ENCODE measurements around the gene CHCT1.

DNA sequence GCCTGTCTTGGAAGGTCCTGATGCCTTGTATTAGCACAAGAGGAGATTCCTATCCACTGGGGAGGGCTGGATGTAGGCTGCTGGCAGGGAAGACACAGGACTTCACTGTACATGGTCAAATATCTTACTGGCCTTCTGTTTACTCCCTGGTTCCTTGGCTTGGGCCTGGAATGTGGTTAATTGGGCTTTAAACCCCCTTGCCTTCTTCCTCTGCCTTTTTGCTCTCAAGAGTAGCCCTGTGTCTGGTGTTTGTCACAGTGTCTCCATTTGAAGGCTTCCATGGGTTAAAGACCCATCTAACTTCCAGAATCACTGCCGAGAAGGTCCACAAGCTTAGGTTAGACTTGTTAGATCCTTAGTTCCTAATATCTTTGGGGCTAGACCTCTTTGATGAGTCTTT, 7.1 kb upstream of the CHCT1 start:
- TF ChIP-seq, protein P1, sequence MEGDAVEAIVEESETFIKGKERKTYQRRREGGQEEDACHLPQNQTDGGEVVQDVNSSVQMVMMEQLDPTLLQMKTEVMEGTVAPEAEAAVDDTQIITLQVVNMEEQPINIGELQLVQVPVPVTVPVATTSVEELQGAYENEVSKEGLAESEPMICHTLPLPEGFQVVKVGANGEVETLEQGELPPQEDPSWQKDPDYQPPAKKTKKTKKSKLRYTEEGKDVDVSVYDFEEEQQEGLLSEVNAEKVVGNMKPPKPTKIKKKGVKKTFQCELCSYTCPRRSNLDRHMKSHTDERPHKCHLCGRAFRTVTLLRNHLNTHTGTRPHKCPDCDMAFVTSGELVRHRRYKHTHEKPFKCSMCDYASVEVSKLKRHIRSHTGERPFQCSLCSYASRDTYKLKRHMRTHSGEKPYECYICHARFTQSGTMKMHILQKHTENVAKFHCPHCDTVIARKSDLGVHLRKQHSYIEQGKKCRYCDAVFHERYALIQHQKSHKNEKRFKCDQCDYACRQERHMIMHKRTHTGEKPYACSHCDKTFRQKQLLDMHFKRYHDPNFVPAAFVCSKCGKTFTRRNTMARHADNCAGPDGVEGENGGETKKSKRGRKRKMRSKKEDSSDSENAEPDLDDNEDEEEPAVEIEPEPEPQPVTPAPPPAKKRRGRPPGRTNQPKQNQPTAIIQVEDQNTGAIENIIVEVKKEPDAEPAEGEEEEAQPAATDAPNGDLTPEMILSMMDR (IDR thresholded peaks at IDR 0.05) = no peak
- no peak for TF ChIP-seq POLR2A (IDR thresholded peaks at IDR 0.05)
